GM21717 (cell line): Measurements from ENCODE around the gene VAMP1.
A peak's percentile ranks its signal among the peaks of the same experiment; 100 is the strongest.
"Not testable (repeated sequence)": the region's sequence is repeated elsewhere in the genome, so short reads cannot be mapped to it uniquely, and the experiment has no call there.

Source experiments
- ATAC-seq: cut with Tn5 transposase; IDR thresholded peaks from one replicate; pipeline ENCODE4 v1.9.1; 2021; ENCODE audit warnings: mild to moderate bottlenecking, moderate library complexity; ENCODE audit not compliant: unreplicated experiment

Gene VAMP1

DNA sequence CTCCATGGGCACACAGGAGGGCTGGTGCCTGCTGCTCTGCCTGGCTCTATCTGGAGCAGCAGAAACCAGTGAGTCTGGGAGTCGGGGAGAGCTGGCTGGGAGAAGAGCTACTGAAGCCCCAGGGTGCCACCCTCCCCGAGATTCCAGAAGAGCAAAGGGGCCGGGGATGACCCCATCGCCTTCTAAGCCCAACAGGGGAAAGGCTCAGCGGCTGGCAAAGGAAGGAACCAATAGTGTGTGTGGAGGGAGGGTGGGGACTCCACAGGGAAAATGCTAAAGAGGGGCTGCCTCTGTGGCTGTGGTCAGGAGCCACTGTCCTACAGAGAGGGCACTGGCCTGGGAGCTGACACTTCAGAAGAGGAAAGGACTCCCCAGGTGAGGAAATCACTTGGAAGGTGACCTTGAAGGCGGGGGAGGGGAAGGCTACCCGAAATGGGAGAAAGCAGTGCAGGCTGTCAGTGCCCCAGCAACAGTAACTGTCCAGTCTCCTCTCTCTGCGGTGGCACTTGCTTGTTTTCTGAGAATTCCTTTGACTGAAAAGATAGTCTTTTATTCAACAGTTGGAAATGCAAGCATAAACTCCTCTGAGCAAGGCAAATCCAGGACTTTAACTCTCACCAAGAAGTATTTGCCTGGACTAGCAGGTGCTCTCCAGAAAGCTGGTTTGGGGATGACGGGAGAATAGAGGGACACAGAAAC lies 18.1 kb downstream of the VAMP1 start:
- ATAC-seq: no peak

DNA sequence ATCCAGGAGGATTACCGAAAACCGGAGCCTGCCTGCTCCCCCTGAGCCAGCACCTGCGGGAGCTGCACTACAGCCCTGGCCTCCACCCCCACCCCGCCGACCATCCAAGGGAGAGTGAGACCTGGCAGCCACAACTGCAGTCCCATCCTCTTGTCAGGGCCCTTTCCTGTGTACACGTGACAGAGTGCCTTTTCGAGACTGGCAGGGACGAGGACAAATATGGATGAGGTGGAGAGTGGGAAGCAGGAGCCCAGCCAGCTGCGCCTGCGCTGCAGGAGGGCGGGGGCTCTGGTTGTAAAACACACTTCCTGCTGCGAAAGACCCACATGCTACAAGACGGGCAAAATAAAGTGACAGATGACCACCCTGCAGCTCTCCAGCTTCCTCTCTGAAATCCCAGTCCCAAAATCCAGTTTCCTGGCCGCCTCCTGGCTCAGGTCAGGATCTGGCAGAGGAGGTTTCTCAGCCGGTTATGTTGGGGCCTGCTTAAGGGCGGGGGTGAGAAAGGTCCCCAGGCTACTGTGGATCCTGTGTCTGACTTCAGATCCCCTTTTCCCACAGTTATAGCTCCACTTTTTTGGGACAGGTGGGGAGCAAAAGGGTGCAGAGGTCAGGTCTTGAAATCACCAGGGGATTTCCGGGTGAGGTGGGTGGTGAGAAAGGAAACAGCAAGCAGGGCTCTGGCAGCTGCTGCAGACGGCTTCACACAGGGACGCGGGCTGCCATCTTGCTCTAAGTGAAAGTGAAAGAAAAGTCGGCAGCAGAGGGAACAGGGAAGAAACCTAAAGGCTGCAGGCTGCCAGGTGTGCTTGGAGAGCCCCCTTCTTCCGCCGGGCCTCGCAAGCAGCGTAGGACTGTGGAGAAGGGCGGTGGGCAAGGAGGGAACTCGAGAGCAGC lies 18.9 kb downstream of the VAMP1 start, which contains the start of gene TAPBPL:
Gene TAPBPL, plus strand, starts transcription at position 695 of the 897 bp plus-strand sequence. CDS start 207 bp downstream, outside the sequence.
- ATAC-seq: peak; percentile 46

DNA sequence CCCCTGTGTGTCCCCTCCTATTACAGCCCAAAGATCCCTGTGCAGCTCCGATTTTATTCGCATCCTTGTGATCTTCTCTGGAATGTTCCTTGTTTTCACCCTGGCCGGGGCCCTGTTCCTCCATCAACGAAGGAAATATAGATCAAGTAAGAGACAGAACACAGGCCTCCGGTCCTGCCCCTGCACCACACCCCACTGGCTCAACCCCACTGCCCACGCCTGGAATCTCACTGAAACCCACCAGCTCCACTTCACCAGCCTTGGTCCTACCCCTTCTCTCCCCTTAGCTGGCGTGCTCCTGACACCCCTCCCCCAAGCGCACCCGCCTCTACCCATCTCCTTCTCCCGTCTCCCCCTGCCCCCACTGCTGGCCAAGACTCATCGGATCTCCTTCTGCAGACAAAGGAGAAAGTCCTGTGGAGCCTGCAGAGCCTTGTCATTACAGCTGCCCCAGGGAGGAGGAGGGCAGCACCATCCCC lies 19.6 kb downstream of the VAMP1 start:
- no peak for ATAC-seq

DNA sequence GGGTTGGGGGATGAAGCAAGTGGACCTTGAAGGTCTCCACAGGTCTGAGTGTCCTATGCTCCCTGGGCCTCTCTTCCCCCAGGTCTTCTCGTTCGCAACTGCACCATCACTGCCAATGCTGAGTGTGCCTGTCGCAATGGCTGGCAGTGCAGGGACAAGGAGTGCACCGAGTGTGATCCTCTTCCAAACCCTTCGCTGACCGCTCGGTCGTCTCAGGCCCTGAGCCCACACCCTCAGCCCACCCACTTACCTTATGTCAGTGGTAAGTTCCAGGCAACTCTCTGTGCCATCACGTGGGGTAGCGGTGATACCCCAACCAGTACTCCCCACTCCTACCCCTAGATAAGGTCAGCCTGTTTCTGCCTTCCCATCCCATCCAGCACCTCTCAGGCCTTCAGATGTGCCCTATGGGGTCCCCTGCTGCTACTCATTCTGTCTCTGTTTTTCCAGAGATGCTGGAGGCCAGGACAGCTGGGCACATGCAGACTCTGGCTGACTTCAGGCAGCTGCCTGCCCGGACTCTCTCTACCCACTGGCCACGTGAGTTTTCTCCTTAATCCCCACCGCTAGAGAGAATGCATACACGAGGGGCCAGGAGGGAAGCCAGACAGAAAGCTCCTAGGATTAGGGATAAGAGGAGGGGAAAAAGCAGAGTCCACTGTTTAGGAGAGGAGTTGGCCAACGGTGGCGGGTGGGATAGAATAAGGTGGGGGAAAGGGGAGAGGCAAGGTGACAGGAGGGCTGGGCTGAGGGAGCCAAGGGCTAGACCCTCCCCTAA lies 20.2 kb downstream of the VAMP1 start:
- no peak for ATAC-seq

DNA sequence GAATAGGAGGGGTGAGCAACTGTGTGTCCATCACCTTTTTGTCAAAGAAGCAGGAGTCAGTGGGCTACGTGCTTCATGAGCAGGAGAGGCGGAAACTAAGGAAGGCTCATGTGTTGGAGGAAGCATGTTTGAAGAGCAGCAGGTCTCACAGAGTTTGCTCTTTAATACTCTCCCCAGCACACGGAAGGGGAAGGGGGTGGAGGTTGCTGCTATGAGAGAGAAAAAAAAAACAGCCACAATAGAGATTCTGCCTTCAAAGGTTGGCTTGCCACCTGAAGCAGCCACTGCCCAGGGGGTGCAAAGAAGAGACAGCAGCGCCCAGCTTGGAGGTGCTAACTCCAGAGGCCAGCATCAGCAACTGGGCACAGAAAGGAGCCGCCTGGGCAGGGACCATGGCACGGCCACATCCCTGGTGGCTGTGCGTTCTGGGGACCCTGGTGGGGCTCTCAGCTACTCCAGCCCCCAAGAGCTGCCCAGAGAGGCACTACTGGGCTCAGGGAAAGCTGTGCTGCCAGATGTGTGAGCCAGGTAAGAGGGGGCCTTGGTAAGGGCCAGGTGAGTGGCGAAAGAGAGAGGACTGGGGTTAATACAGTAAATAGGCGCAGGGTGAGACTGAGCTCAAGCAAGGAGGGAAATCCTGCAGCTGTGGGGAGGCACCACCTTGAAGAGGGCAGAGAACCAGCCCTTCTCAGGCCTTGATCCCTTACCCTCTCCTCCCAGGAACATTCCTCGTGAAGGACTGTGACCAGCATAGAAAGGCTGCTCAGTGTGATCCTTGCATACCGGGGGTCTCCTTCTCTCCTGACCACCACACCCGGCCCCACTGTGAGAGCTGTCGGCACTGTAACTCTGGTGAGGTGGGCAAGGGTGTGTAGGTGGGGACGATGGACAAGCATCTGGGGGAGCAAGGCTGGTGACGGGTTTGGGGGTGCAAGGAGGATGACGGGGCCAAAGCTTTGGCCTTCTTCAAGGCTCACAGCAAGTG lies 25.5 kb downstream of the VAMP1 start, which contains the start of gene CD27:
Gene CD27, plus strand, starts transcription at position 252 of the 985 bp plus-strand sequence. Its CDS starts 141 bp downstream, at position 393.
- no peak for ATAC-seq

DNA sequence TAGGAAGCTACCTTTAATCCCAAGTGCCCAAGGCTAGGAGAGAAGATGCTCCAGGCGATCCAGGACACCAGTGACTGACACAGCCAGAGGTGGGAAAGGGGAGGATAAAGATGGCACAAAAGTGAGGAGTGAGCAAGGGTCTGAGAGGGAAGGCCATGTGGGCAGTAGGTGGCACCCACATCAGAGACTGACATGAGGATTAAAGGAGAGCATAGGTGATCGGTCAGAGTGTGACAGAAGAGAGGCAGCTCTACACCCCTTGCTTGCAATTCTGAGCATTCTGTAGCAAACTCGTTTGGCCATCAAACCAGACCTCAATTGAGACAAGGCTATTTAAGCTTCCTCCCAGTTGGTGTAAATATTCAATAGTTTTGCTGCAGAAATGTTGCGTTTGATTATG lies 26.4 kb downstream of the VAMP1 start:
- no peak for ATAC-seq

DNA sequence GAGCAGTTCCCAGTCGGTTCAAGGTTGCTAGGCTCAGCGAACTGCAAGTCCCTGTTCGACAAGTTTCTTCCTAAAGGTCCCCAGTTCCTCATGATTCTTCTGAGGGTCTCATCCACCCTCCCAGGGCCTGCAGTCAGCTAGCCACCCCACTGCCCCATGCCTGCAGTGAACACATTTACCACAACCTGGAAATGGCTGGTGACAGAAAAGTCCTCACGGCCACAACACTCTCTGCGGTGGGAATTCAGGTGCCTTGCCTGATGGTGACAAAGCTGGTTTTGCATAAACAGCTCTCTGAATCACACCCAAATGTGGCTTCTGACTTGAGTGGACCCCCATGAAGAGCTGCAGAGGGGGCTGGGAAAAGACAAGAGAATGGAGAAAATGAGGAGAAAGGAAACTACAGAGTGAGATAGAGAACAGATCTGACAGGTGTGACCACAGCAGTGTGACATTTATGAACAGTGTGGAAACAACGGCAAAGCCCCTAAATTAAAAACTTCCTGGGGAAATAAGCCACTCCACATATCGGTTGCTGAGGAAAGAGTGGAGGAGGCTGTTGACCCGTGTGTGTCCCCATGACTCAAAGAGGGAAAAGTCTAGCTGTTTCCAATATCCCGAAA lies 27.0 kb downstream of the VAMP1 start:
- ATAC-seq: peak; percentile 30

DNA sequence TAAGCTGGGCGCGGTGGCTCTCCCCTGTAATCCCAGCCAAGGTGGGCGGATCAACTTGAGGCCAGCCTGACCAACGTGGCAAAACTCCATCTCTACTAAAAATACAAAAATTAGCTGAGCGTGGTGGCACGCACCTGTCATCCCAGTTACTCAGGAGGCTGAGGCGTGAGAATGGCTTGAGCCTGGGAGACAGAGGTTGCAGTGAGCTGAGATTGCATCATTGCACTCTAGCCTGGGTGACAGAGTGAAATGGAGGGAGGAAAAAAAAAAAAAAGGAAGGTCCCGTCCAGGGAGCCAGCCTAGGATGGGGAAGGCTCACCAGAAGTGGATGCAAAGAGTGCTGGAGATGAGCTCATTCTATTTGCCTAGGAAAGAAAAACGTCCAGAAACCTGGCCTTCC lies 27.6 kb downstream of the VAMP1 start:
- no peak for ATAC-seq

DNA sequence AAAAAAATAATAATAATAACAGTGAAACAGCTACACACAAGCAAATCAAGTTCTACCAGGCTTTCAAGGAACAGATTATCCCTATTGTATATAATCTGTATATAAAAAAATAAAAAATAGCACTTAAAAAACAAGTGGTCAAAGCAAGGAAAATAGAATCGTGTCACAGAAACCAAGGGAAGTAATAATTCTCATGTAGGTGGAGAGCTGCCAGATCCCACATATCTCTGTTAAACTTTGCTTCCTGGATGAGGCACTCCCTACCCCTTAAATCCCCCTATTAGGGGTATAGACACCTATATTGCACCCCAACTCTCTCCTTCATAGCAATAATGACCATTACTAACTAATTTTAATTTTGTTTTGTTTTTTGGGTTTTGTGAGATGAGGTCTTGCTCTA lies 30.1 kb downstream of the VAMP1 start:
- no peak for ATAC-seq

DNA sequence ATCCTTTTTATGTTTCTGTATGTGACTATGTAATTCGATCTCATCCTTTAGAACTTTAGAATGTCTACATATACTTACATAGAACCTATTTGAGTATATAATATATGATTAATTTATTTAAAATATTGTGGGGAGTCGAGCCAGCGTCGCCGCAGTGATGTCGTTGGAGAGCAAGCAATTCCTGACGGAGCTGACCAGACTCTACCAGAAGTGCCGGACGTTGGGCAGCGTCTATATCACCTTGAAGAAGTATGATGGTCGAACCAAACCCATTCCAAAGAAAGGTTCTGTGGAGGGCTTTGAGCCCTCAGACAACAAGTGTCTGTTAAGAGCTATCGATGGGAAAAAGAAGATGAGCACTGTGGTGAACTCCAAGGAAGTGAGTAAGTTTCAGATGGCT lies 32.1 kb downstream of the VAMP1 start:
- ATAC-seq: no peak

DNA sequence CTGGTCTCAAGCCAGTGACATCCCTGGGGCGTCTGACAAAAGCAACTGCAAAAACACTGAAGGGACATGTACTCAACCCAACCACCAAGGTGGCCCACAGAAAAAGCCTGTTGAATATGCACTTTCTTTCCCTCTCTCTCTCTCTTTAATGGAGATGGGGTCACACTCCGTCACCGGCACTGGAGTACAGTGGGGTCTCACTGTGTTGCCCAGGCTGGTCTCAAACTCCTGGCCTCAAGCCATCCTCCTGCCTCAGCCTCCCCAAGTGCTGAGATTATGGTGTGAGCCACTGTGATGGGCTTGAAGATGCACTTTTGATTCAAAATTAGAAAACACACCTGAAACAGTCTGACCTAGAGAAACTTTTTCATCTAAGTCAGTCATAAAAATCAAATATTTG lies 32.9 kb downstream of the VAMP1 start:
- no peak for ATAC-seq

DNA sequence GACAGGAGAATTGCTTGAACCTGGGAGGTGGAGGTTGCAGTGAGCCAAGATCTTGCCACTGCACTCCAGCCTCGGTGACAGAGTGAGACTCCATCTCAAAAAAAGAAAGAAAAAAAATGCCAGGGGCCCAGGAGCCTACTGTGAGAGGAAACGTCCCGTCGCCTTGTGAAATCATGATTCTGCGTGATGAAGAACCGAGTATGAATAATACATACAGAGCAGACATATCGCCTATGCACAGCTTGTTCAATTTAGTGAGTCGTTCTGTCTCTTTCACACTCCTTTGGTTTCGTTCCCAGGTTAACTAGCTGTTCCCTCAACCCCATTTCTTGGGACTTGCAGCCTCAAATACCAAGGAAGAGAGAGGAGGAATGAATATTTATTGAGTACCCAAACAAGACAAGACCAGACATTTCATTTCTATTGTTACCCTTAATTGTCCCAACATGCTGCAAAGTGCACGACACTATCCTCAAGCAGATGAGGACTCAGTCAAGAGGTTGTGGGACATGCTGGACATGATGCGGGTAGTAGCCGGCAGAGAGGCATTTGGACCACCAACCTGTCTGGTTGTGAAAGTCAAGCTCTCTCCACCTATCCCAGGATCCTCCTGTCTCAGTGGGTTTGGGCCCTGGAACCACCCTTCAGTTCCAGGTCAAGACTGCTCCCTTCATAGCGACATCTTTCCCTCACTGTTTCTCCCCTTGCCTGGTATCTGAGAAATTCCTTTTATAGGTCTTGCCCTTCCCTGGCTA lies 34.3 kb downstream of the VAMP1 start:
- no peak for ATAC-seq

DNA sequence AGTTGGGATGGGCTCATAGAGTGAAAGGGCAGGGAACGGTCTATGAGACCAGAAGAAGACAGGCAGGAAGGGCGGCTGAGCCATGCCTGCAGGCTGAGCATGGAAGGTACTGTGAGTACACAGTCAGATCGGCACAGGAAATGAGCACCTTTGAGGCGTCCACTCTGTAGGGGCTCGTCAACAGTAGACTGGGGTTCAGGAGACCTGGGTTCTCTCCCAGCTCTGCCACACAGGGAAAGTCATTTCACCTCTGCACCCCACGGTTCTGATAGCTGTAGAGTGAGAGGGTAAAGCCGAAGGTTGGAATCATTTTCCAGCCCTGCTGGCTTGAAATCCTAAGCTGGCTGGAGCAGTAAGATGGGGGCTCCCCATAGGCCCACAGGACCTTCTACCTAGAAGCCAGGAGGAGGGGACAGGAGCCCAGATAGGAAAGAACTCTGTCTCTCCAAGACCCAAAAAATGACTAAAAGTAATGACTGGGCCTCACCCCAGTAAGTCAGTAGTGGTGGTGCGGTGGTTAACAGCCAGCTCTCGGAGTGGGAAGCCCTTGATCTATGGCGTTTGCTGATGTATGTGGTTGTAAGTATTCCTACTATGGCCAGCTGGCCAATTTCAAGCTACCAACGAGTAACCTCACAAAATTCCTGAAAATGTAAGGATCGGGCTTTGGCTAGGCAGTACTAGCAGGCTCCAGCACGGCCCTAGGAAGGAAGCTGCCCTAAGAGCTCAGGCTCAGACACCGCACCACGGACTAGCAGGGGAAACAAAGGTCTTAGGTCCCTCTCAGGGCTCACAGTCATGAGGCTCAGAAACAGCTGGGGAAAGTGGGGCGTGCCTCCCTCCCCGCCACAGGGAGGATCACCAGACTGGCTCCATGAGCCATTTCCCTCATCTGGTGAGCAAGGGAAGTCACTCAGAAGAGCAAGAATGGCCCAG lies 36.0 kb downstream of the VAMP1 start:
- ATAC-seq: no peak

DNA sequence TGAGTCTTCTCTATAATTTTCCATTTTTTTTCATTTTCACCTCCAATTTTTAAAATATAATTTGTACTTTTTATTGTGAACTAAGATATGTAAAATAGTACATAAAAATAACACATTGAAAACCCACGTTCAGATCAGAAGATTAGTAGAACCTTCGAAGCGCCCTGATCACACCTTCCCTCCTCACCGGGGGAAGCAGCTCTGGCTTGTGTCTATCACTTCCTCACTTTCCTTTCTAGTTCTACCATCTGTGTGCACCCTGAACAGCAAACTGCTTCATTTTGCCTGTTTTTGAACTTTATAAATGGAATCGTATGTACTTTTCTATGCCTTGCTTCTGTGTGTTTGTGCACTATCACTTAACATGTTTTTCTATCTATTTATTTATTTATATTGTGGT lies 37.5 kb downstream of the VAMP1 start:
- ATAC-seq: no peak

DNA sequence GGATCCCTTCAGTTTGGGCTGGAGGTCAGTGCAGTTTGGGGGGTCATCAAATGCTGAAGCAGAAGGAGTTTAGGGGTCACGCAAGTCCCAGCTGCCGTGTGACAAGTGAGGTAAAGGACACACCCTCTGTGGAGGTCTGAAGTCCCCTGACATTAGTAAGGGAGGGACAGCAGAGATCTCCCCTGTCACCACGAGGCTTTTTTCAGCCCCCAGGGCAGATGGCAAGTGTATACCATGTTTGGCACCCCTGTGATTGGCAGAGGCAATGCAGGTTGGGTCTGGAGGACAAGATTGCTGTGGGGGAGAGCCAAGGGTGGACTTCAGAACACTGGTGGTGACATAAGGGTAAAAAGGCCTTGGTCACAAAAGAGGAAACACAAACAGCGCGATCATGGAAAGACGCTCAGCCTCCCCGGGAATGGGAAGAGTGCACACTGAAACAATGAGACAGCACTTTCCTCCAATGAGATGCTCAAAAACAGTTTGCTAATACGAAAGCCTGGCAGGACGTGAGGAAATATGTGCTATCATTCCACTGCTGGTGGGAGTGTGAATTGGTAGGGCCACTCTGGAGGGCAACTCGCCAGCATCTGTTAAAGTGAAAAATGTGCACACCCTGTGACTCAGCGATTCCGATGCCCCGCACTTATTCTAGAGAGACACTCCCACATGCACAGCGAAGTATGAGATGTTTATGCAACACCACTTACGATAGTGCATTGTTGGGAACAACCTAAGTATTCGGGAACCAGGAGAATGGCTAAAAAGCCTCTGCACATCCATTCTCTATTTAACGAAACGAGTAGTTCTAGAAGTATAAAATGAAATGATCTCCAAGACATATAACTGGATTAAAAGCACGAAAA lies 40.1 kb downstream of the VAMP1 start:
- ATAC-seq: no peak

DNA sequence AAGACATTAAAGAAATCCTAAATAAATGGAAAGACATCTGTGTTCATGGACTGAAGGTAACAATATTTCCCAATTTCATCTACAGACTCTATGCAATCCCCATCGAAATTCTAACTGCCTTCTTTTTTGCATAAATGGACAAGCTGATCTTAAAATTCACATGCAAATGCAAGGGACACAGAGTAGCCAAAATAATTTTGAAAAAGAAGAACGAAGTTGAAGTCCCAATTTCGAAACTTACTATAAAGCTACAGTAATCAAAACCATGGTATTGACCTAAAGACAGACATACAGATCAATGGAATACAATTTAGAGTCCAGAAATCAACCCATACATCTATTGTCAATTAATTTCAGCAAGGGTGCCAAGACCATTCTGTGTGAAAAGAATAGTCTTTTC lies 42.2 kb downstream of the VAMP1 start:
- no peak for ATAC-seq

DNA sequence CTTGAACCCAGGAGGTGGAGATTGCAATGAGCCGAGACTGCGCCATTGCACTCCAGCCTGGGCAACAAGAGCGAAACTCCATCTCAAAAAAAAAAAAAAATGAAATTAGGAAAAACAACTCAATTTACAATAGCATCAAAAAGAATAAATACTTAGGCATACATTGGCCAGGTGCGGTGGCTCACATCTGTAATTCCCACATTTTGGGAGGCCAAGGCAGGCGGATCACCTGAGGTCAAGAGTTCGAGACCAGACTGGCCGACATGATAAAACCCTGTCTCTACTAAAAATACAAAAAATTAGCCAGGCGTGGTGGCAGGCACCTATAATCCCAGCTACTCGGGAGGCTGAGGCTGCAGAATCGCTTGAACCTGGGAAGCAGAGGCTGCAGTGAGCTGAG lies 42.7 kb downstream of the VAMP1 start:
- not testable (repeated sequence) for ATAC-seq
